Measurements from ENCODE around the gene BPNT1.

- TF ChIP-seq, protein P1, sequence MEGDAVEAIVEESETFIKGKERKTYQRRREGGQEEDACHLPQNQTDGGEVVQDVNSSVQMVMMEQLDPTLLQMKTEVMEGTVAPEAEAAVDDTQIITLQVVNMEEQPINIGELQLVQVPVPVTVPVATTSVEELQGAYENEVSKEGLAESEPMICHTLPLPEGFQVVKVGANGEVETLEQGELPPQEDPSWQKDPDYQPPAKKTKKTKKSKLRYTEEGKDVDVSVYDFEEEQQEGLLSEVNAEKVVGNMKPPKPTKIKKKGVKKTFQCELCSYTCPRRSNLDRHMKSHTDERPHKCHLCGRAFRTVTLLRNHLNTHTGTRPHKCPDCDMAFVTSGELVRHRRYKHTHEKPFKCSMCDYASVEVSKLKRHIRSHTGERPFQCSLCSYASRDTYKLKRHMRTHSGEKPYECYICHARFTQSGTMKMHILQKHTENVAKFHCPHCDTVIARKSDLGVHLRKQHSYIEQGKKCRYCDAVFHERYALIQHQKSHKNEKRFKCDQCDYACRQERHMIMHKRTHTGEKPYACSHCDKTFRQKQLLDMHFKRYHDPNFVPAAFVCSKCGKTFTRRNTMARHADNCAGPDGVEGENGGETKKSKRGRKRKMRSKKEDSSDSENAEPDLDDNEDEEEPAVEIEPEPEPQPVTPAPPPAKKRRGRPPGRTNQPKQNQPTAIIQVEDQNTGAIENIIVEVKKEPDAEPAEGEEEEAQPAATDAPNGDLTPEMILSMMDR (IDR thresholded peaks at IDR 0.05) = no peak
- no peak for TF ChIP-seq EZH2 (IDR thresholded peaks at IDR 0.05; ENCODE audit: borderline replicate concordance, insufficient read depth, low read depth, low read length, poor library complexity, severe bottlenecking)
Observed at GRCh38 chr1:220123066-220123465, 33.5 kb upstream of the BPNT1 start.
